Measurements from ENCODE around the gene SLC35B2. TPM values are rescaled to one million over a fixed set of nuclear protein-coding genes. Genes with fewer than 3 reads are reported as not detected.

SLC35B2 gene
- total and polyA plus RNA-seq, 2 donors from 2014 or later: 45.1 to 49.5 TPM

- peak in 1 of 5 donors; percentile 22 for DNase-seq
- Histone ChIP-seq H3K9me3 (ENCODE audit: control insufficient read depth in 2 of 3, insufficient read depth in 1 of 3, low read length in 3 of 3) (no peaks in the 10 kb centered on the region), H3K36me3 (ENCODE audit: control insufficient read depth in 2 of 3, insufficient read depth in 3 of 3, low read length in 3 of 3) (no peaks in the 10 kb centered on the region), H3K4me3 (ENCODE audit: low read length in 3 of 3) (no peak overlapping the region), H3K27me3 (ENCODE audit: control insufficient read depth, insufficient read depth, low read length) (peaks cover 2% of the 10 kb centered on the region), H3K27ac (ENCODE audit: low read depth in 2 of 2, low read length in 2 of 2) (no peak overlapping the region), H3K9ac (ENCODE audit: low read length in 3 of 3) (no peak overlapping the region), H3K4me1 (ENCODE audit: control insufficient read depth in 2 of 3, insufficient read depth in 2 of 3, low read depth in 1 of 3, low read length in 3 of 3) (no peaks in the 10 kb centered on the region)
- TF ChIP-seq, protein P1, sequence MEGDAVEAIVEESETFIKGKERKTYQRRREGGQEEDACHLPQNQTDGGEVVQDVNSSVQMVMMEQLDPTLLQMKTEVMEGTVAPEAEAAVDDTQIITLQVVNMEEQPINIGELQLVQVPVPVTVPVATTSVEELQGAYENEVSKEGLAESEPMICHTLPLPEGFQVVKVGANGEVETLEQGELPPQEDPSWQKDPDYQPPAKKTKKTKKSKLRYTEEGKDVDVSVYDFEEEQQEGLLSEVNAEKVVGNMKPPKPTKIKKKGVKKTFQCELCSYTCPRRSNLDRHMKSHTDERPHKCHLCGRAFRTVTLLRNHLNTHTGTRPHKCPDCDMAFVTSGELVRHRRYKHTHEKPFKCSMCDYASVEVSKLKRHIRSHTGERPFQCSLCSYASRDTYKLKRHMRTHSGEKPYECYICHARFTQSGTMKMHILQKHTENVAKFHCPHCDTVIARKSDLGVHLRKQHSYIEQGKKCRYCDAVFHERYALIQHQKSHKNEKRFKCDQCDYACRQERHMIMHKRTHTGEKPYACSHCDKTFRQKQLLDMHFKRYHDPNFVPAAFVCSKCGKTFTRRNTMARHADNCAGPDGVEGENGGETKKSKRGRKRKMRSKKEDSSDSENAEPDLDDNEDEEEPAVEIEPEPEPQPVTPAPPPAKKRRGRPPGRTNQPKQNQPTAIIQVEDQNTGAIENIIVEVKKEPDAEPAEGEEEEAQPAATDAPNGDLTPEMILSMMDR (IDR thresholded peaks at IDR 0.05; ENCODE audit: borderline replicate concordance, extremely low read depth, insufficient read depth): no peak
- intact Hi-C loops (cut with DNase I): no loop called here
- no peak for FAIRE-seq
Observed at GRCh38 chr6:44278774-44279697, 21.7 kb upstream of the SLC35B2 start.

GRCh38 chr6:44278315-44278714, 21.0 kb upstream of the SLC35B2 start:
- Histone ChIP-seq H3K36me3 (ENCODE audit: control insufficient read depth in 2 of 3, insufficient read depth in 3 of 3, low read length in 3 of 3) (no peaks in the 10 kb centered on the region), H3K27ac (ENCODE audit: low read depth in 2 of 2, low read length in 2 of 2) (no peak overlapping the region), H3K4me1 (ENCODE audit: control insufficient read depth in 2 of 3, insufficient read depth in 2 of 3, low read depth in 1 of 3, low read length in 3 of 3) (no peaks in the 10 kb centered on the region), H3K9ac (ENCODE audit: low read length in 3 of 3) (no peak overlapping the region), H3K27me3 (ENCODE audit: control insufficient read depth, insufficient read depth, low read length) (peaks cover 2% of the 10 kb centered on the region), H3K4me3 (ENCODE audit: low read length in 3 of 3) (no peak overlapping the region), H3K9me3 (ENCODE audit: control insufficient read depth in 2 of 3, insufficient read depth in 1 of 3, low read length in 3 of 3) (no peaks in the 10 kb centered on the region)
- DNase-seq (no peak), FAIRE-seq (no peak)
- TF ChIP-seq, protein P1 (IDR thresholded peaks at IDR 0.05; ENCODE audit: borderline replicate concordance, extremely low read depth, insufficient read depth): no peak
- intact Hi-C loops (cut with DNase I): no loop called here

- Histone ChIP-seq H3K9ac (ENCODE audit: low read length in 3 of 3) (no peak overlapping the region), H3K4me3 (ENCODE audit: low read length in 3 of 3) (no peak overlapping the region), H3K36me3 (ENCODE audit: control insufficient read depth in 2 of 3, insufficient read depth in 3 of 3, low read length in 3 of 3) (no peaks in the 10 kb centered on the region), H3K27ac (ENCODE audit: low read depth in 2 of 2, low read length in 2 of 2) (no peak overlapping the region), H3K27me3 (ENCODE audit: control insufficient read depth, insufficient read depth, low read length) (peaks cover 2% of the 10 kb centered on the region), H3K9me3 (ENCODE audit: control insufficient read depth in 2 of 3, insufficient read depth in 1 of 3, low read length in 3 of 3) (no peaks in the 10 kb centered on the region), H3K4me1 (ENCODE audit: control insufficient read depth in 2 of 3, insufficient read depth in 2 of 3, low read depth in 1 of 3, low read length in 3 of 3) (no peaks in the 10 kb centered on the region)
- TF ChIP-seq, protein P1 (IDR thresholded peaks at IDR 0.05; ENCODE audit: borderline replicate concordance, extremely low read depth, insufficient read depth): no peak
- FAIRE-seq (no peak), DNase-seq (no peak)
- intact Hi-C loops (cut with DNase I): no loop called here
Observed at GRCh38 chr6:44277763-44278162, 20.4 kb upstream of the SLC35B2 start.
